ENCODE results near the gene DNER. TPM values are rescaled to one million over a fixed set of nuclear protein-coding genes. Genes with fewer than 3 reads are reported as not detected.

The DNER gene
- total and polyA plus RNA-seq, 2 of the 4 experiments (the other 2 are of a cell fraction) = under 0.01 to 0.14 TPM

- Histone ChIP-seq H3K4me3 (ENCODE audit: insufficient read depth, low read depth, low read length) (no peak overlapping the region), H2BK15ac (ENCODE audit: low read depth, low read length) (no peak overlapping the region), H2AK9ac (replicated peaks; ENCODE audit: low read depth, low read length, poor library complexity) (no peak overlapping the region), H3K4ac (ENCODE audit: low read depth, low read length) (no peak overlapping the region), H4K20me1 (ENCODE audit: insufficient read depth, low read length) (no peaks in the 10 kb centered on the region), H4K8ac (ENCODE audit: low read depth in 2 of 2, low read length in 2 of 2) (no peak overlapping the region), H3K56ac (ENCODE audit: extremely low read depth, insufficient read depth, low read length) (no peak overlapping the region), H2BK20ac (ENCODE audit: low read depth, low read length) (no peak overlapping the region), H3K9me1 (ENCODE audit: insufficient read depth, low read length) (no peaks in the 10 kb centered on the region), H2AK5ac (ENCODE audit: low read depth, low read length) (no peak overlapping the region), H3K14ac (replicated peaks; ENCODE audit: low read depth, low read length) (no peak overlapping the region), H3K27ac (ENCODE audit: insufficient read depth, low read length) (no peak overlapping the region), H3K23ac (ENCODE audit: low read depth, low read length) (no peak overlapping the region), H3K4me1 (ENCODE audit: control insufficient read depth, insufficient read depth, low read length) (no peaks in the 10 kb centered on the region; the same call in 1 of the 2 replicates), H2AFZ (replicated peaks; ENCODE audit: low read length, poor library complexity) (no peak overlapping the region), H2BK120ac (ENCODE audit: low read depth, low read length) (no peak overlapping the region), H3K36me3 (ENCODE audit: control insufficient read depth, insufficient read depth, low read length) (no peaks in the 10 kb centered on the region), H4K5ac (ENCODE audit: low read depth, low read length) (no peak overlapping the region), H3K9me3 (ENCODE audit: control insufficient read depth, insufficient read depth, low read length) (peaks cover 4% of the 10 kb centered on the region), H3K18ac (ENCODE audit: low read depth, low read length) (no peak overlapping the region), H4K91ac (ENCODE audit: insufficient read depth, low read depth, low read length) (no peak overlapping the region), H3K79me1 (ENCODE audit: low read depth in 1 of 2, low read length in 2 of 2) (no peaks in the 10 kb centered on the region), H3K27me3 (ENCODE audit: control insufficient read depth, insufficient read depth, low read length) (no peaks in the 10 kb centered on the region), H3K4me2 (ENCODE audit: low read depth, low read length) (no peak overlapping the region), H2BK5ac (ENCODE audit: low read depth, low read length, poor library complexity, severe bottlenecking) (no peak overlapping the region), H3K9ac (ENCODE audit: low read depth, low read length) (no peak overlapping the region)
- dilution Hi-C loops (cut with HindIII; ENCODE audit: low sequenced_read_pairs, unreplicated experiment) = no loop called here
- CTCF ChIA-PET = no interaction called here
- TF ChIP-seq FOS (IDR thresholded peaks at IDR 0.05; ENCODE audit: low read depth, low read length) = no peak
- TF ChIP-seq CHD1 (IDR thresholded peaks at IDR 0.05; ENCODE audit: low read depth, low read length) = no peak
- TF ChIP-seq BHLHE40 (IDR thresholded peaks at IDR 0.05; ENCODE audit: low read depth, low read length) = no peak
- TF ChIP-seq MXI1 (IDR thresholded peaks at IDR 0.05; ENCODE audit: borderline replicate concordance, low read depth, low read length) = no peak
- TF ChIP-seq RCOR1 (IDR thresholded peaks at IDR 0.05; ENCODE audit: insufficient replicate concordance, low read length) = no peak
- no peak for TF ChIP-seq NFE2L2 (IDR thresholded peaks at IDR 0.05; ENCODE audit: low read depth, low read length)
- TF ChIP-seq RAD21 (IDR thresholded peaks at IDR 0.05; ENCODE audit: low read length) = no peak
- no peak for TF ChIP-seq CEBPB (IDR thresholded peaks at IDR 0.05; ENCODE audit: low read depth, low read length)
- in situ Hi-C loops (cut with MboI; ENCODE audit: low sequenced_read_pairs) = loop anchor here (5.0 to 25.0 kb wide), 3 partner anchors 149 to 1674 kb away; no protein-coding TSS in a partner anchor
- intact Hi-C loops (cut with micrococcal nuclease) = loop anchor here (10.0 kb wide), 1 partner anchor 901 kb away; no protein-coding TSS in a partner anchor
- ATAC-seq (ENCODE audit: low read depth) (no peak), DNase-seq (no peak)
- POLR2A ChIA-PET (ENCODE audit: unreplicated experiment) = no interaction called here
- WGBS, 2 experiments (ENCODE audit: extremely low coverage in 2 of 2, insufficient read length in 1 of 2) = 0% methylated on average over 1 of the region's 7 CpGs; no CpG with 5 or more reads in 1 of the 2 experiments
- BruUV-seq (replicated peaks) = no TSS peak
These were observed 128.3 kb downstream of the DNER start for GRCh38 chr2:229586012-229586411.

Measured in IMR-90 (cell line).